LoVo (cell line): ENCODE data around the gene PZP.
"Not testable (repeated sequence)": the region's sequence is repeated elsewhere in the genome, so short reads cannot be mapped to it uniquely, and the experiment has no call there.

ENCODE experiments used
- DNase-seq: peaks from one replicate; pipeline ENCODE4 v3.0.0-alpha.2; 2016; ENCODE audit warnings: low spot score

The PZP gene

DNA sequence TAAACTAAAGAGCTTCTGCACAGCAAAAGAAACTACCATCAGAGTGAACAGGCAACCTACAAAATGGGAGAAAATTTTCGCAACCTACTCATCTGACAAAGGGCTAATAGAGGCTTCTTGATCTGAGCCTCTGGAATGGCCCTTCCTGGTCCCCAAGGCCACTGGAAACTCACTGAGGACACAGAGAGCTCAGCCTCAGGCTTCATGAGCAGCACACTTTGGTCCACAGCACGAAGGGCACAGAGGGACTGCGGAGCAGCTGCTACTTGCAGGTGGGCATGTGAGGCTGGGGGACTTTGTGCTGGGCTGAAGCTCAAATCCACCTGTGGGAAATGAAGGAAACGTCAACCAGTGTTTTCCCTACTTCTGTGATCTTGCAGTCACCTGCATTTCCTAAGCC, 27.4 kb downstream of the PZP start:
- no peak for DNase-seq

GRCh38 chr12:9179781-9180180, 28.4 kb downstream of the PZP start:
- DNase-seq: no peak

GRCh38 chr12:9169979-9170634, 38.1 kb downstream of the PZP start:
- no peak for DNase-seq

- not testable (repeated sequence) for DNase-seq
These were observed 40.9 kb downstream of the PZP start for GRCh38 chr12:9167345-9167744.

DNA sequence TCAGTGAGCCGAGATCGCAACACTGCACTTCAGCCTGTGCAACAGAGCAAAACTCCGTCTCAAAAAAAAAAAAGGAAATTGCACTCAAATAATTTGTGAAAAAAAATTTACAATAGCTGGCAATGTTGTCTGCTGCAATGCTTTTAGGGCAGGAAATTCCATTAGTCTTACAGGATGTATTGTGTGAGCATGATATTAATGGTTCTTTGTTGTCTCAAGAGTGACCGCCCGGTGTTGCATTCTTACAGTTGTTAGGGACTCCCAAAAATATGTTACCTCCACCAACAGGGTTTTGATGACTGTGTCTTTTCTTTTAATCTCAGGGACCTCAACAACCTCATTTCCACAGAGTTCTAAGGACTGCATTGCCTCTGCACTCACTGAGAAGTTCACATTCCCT, 44.8 kb downstream of the PZP start:
- no peak for DNase-seq

DNA sequence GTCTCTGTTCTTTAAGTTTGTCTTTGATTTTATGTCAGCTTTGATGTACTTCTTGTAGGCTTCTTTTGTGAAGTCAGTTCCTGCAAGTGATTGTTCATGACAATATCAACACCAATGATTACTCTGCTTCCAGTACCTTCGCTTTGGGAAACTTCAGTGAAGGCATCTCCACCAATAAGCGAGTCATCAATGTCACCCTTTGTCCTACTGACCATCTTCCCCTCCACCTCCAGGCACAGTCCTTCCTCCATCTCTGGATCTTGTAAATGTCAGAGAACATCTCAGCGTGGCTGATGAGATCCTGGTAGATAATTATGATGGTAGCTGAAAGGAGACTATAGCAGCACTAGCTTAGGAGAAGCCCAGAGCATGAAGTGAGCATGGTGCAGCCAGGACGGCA, 52.1 kb downstream of the PZP start:
- no peak for DNase-seq

GRCh38 chr12:9149372-9149771, 58.8 kb downstream of the PZP start:
- no peak for DNase-seq

GRCh38 chr12:9148926-9149325, 59.3 kb downstream of the PZP start:
- DNase-seq: no peak

GRCh38 chr12:9147461-9147860, 60.7 kb downstream of the PZP start:
- DNase-seq: no peak

DNA sequence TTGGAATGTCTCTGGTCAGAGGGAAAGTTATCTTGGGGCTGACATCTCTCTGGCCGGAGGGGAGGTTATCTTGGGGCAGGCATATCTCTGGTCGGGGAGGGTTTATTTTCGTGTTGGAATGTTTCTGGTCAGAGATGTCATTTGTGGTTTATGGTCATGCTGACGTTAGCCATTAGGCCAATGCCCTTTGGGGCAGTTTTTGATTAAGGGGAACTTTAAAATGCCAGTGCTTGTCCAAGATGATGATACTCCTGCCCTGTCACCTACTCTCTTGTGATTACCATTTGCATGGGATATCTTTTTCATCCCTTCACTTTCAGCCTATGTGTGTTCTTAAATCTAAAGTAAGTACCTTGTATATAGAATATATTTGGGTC, 63.5 kb downstream of the PZP start:
- DNase-seq: no peak

GRCh38 chr12:9143929-9144729, 64.1 kb downstream of the PZP start:
- no peak for DNase-seq

GRCh38 chr12:9143137-9143536, 65.1 kb downstream of the PZP start:
- no peak for DNase-seq

GRCh38 chr12:9139588-9140290, 68.5 kb downstream of the PZP start:
- DNase-seq: not testable (repeated sequence)

DNA sequence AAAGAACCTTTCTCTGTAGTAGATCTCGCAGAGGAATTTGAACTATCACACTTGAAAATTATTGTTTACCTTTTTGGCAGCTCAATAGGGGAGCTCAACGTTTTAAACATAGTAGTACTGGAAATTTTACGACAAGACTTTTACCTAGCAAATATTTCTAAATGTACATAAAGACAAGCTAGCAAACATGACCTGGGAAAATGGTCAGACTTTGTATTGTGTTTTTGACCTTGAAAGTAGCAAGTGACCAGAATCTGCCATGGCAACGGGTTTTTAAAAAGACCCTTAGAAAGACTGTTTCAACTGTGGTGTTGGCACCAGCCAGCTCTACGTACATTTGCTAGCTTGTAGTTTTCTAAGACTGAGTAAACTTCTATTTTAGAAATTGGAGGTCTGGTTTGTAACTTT, 72.3 kb downstream of the PZP start:
- DNase-seq: no peak

DNA sequence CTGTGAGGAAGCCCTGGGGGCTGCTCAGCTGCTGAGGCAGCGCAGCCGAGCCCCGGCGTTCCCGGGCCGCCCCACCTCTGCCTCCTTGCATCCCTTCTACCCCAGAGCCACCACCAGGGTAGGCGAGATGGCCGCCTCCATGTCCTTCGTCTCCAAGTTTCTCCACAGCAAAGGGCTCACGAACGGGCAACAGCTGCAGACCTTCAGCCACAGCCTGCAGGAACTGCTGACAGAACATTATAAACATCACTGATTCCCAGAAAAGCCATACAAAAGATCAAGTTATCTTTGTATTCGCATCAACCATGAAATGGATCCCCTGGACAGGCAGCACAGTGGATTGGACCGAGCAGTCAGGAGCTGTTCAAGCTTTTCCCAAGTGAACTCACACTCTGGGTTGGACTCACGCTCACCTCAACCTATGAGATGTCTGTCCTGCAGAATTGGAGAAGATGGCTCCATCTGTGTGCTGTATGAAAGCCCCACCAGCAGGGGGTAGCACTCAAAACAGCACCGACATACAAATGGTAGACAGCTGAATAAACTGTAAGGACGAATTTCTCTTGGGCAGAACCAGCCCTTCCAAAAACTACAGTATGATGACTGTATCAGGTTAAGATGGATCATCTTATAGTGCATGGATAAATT, 73.1 kb downstream of the PZP start:
- no peak for DNase-seq

DNA sequence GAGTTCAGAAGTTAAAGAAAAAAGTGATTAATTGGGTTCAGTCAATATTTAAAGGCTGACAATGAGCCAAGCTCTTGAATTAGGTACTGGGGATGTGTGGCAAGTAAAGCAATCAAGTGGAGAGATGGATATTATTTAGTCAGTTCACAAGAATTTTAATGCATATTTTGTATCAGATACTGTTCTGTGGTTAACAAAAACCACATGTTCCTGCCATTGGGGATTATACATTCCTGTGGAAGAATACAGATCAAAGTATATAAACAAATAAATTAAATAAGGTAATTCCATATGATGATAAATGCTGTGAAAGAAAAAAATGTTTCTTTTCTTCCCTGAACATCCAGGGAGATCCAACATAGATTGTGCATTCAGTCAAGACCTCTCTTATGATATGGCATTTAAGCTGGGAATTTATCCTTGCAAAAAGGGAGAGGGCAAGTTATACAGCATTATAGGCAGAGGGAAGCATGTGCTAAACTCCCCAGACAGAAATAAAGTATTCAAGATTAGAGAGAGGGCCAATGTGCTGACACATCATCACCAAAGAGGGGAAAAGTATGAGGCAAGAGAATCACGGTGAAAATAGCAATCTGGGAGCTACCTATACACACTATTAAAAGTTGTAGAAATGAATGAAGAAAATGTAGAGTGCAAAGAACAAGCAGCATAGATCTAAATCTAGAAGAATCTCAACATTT, 74.8 kb downstream of the PZP start:
- DNase-seq: no peak

GRCh38 chr12:9132008-9132535, 76.1 kb downstream of the PZP start:
- no peak for DNase-seq

DNA sequence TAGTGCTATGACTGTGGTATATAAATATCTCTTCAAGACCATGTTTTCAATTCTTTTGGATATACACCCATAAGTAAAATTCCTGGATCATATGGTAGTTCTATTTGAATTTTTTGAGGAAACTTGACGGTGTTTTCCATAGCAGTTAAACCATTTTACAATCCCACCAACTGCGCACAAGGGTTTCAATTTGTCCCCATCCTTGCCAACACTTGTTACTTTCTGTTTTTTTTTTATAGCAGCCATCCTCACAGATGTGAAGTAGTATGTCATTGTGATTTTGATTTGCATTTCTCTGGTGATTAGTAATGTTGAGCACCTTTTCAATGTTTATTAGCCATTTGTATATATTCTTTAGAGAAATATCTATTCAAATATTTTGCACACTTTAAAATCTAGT, 78.0 kb downstream of the PZP start:
- no peak for DNase-seq

GRCh38 chr12:9127936-9128663, 80.1 kb downstream of the PZP start:
- DNase-seq: no peak

- DNase-seq: no peak
These were observed 80.7 kb downstream of the PZP start for GRCh38 chr12:9127484-9127883.

GRCh38 chr12:9124383-9125031, 83.7 kb downstream of the PZP start:
- DNase-seq: no peak
